H9 (cell line): Measurements from ENCODE around the gene ATP8A2. TPM values are rescaled to one million over a fixed set of nuclear protein-coding genes. Genes with fewer than 3 reads are reported as not detected.

Source experiments
- DNase-seq: peaks from one replicate; pipeline ENCODE4 v3.0.0-alpha.2; 2017
- H2AFZ ChIP-seq: one replicate; pipeline ENCODE4 v1.6.1; 2013; ENCODE audit warnings: mild to moderate bottlenecking, low read length, control low read depth, moderate library complexity
- H2AK5ac ChIP-seq: 2 replicates; pipeline ENCODE4 v1.6.1; 2013; ENCODE audit warnings: low read length, control low read depth, mixed read lengths; ENCODE audit not compliant: insufficient read length
- H2BK120ac ChIP-seq: one replicate; pipeline ENCODE4 v1.6.1; 2013; ENCODE audit warnings: low read depth, mild to moderate bottlenecking, low read length, control low read depth, inconsistent platforms; ENCODE audit not compliant: poor library complexity, severe bottlenecking
- H2BK12ac ChIP-seq: 2 replicates; pipeline ENCODE4 v1.6.1; 2013; ENCODE audit warnings: low read length, control low read depth, mixed read lengths, low read depth; ENCODE audit not compliant: insufficient read length
- H2BK15ac ChIP-seq: 2 replicates; pipeline ENCODE4 v1.6.1; 2013; ENCODE audit warnings: low read depth, low read length, control low read depth
- H2BK20ac ChIP-seq: one replicate; pipeline ENCODE4 v1.6.1; 2013; ENCODE audit warnings: low read depth, mild to moderate bottlenecking, low read length, control low read depth, inconsistent platforms; ENCODE audit not compliant: poor library complexity, severe bottlenecking
- H2BK5ac ChIP-seq: 2 replicates; pipeline ENCODE4 v1.6.1; 2013; ENCODE audit warnings: low read length, control low read depth, mixed read lengths; ENCODE audit not compliant: insufficient read length
- H3K14ac ChIP-seq: 2 replicates; pipeline ENCODE4 v1.6.1; 2013; ENCODE audit warnings: low read length, control low read depth; ENCODE audit not compliant: insufficient read depth
- H3K18ac ChIP-seq: 2 replicates; pipeline ENCODE4 v1.6.1; 2013; ENCODE audit warnings: low read depth, mild to moderate bottlenecking, mixed read lengths, low read length, control low read depth; ENCODE audit not compliant: insufficient read length
- H3K23ac ChIP-seq: 2 replicates; pipeline ENCODE4 v1.6.1; 2013; ENCODE audit warnings: low read length, control low read depth, mixed read lengths, low read depth; ENCODE audit not compliant: insufficient read length
- H3K23me2 ChIP-seq: 2 replicates; pipeline ENCODE4 v1.6.1; 2013; ENCODE audit warnings: low read depth, mild to moderate bottlenecking, mixed read lengths, low read length, control low read depth; ENCODE audit not compliant: insufficient read length, poor library complexity, severe bottlenecking
- H3K27ac ChIP-seq: 2 replicates; pipeline ENCODE4 v1.5.1; 2013; ENCODE audit warnings: low read length, control low read depth, mixed read lengths, low read depth; ENCODE audit not compliant: insufficient read length
- H3K27me3 ChIP-seq: 2 replicates; pipeline ENCODE4 v1.6.1; 2013; ENCODE audit warnings: low read length, control low read depth, inconsistent platforms; ENCODE audit not compliant: insufficient read depth
- H3K4ac ChIP-seq: 2 replicates; pipeline ENCODE4 v1.6.1; 2013; ENCODE audit warnings: low read depth, mild to moderate bottlenecking, control low read depth, inconsistent platforms, low read length, moderate library complexity
- H3K4me1 ChIP-seq: 2 replicates; pipeline ENCODE4 v1.6.1; 2013; ENCODE audit warnings: low read length, control low read depth, inconsistent platforms; ENCODE audit not compliant: insufficient read depth
- H3K4me2 ChIP-seq: 2 replicates; pipeline ENCODE4 v1.6.1; 2013; ENCODE audit warnings: low read length, control low read depth, mixed read lengths; ENCODE audit not compliant: insufficient read length, insufficient read depth
- H3K56ac ChIP-seq: 2 replicates; pipeline ENCODE4 v1.6.1; 2013; ENCODE audit warnings: low read depth, mild to moderate bottlenecking, mixed read lengths, low read length, control low read depth; ENCODE audit not compliant: insufficient read length
- H3K79me1 ChIP-seq: 2 replicates; pipeline ENCODE4 v1.6.1; 2013; ENCODE audit warnings: low read depth, mild to moderate bottlenecking, moderate library complexity, low read length, control low read depth, inconsistent platforms; ENCODE audit not compliant: insufficient read depth, poor library complexity, severe bottlenecking
- H3K79me2 ChIP-seq: 2 replicates; pipeline ENCODE4 v1.6.1; 2013; ENCODE audit warnings: low read length, control low read depth, inconsistent platforms; ENCODE audit not compliant: insufficient read depth
- H3K9ac ChIP-seq: 2 replicates; pipeline ENCODE4 v1.6.1; 2013; ENCODE audit warnings: low read length, control low read depth, mixed read lengths; ENCODE audit not compliant: insufficient read length; ENCODE audit errors: extremely low read depth
- H3K9me3 ChIP-seq: one replicate; pipeline ENCODE4 v1.6.1; 2013; ENCODE audit warnings: low read depth, low read length, inconsistent platforms; ENCODE audit not compliant: control insufficient read depth
- H3T11ph ChIP-seq: one replicate; pipeline ENCODE4 v1.6.1; 2013; ENCODE audit warnings: mild to moderate bottlenecking, low read length, control low read depth, inconsistent platforms
- H4K20me1 ChIP-seq: one replicate; pipeline ENCODE4 v1.6.1; 2013; ENCODE audit not compliant: control insufficient read depth, insufficient read length, insufficient read depth
- H4K5ac ChIP-seq: 2 replicates; pipeline ENCODE4 v1.6.1; 2013; ENCODE audit warnings: low read depth, mild to moderate bottlenecking, mixed read lengths, low read length, control low read depth; ENCODE audit not compliant: insufficient read length
- H4K8ac ChIP-seq: replicated peaks from 2 replicates; pipeline ENCODE4 v1.6.1; 2013; ENCODE audit warnings: low read length, control low read depth, mixed read lengths, low read depth; ENCODE audit not compliant: insufficient read length
- H4K91ac ChIP-seq: 2 replicates; pipeline ENCODE4 v1.6.1; 2013; ENCODE audit warnings: low read depth, mild to moderate bottlenecking, moderate library complexity, mixed read lengths, low read length, control low read depth; ENCODE audit not compliant: insufficient read length
- H3K27ac Mint-ChIP-seq, 3 experiments: 2 replicates in 2 of 3; 3 replicates in 1 of 3; pipeline ENCODE4 v1.8.0; 2020 to 2021; ENCODE audit warnings: mixed read lengths in 3 of 3, mild to moderate bottlenecking in 1 of 3, moderate library complexity in 1 of 3
- H3K27me3 Mint-ChIP-seq: 2 replicates; pipeline ENCODE4 v1.8.0; 2021; ENCODE audit warnings: low read depth, mild to moderate bottlenecking, moderate library complexity, mixed read lengths
- H3K36me3 Mint-ChIP-seq, 3 experiments: 2 replicates in 2 of 3; 3 replicates in 1 of 3; pipeline ENCODE4 v1.8.0; 2020 to 2021; ENCODE audit warnings: low read depth in 3 of 3, mixed read lengths in 3 of 3; ENCODE audit not compliant: insufficient read depth in 1 of 3
- H3K4me1 Mint-ChIP-seq, 2 experiments: 2 replicates each; pipeline ENCODE4 v1.8.0; 2020; ENCODE audit warnings: mixed read lengths in 2 of 2
- H3K4me3 Mint-ChIP-seq, 2 experiments: 2 replicates in 1 of 2; 3 replicates in 1 of 2; pipeline ENCODE4 v1.8.0; 2020 to 2021; ENCODE audit warnings: mild to moderate bottlenecking in 2 of 2, mixed read lengths in 2 of 2, moderate library complexity in 1 of 2
- H3K9me3 Mint-ChIP-seq, 2 experiments: 2 replicates in 1 of 2; 3 replicates in 1 of 2; pipeline ENCODE4 v1.8.0; 2020; ENCODE audit warnings: mild to moderate bottlenecking in 2 of 2, mixed read lengths in 2 of 2, moderate library complexity in 1 of 2
- WGBS: extraction: QIAGEN DNeasy Blood & Tissue Kit; methylation state at CpG from one replicate; pipeline ENCODE4 v1.1.7; 2013; ENCODE audit warnings: missing lambda C conversion rate, low lambda C conversion rate, mixed read lengths; ENCODE audit not compliant: insufficient read length; ENCODE audit errors: extremely low coverage; 5-methylcytosine and 5-hydroxymethylcytosine counted together
- total RNA-seq: library from RNA; stranded (reverse); gene quantifications from 2 replicates; pipeline ENCODE4 v1.2.1, GENCODE V29; 2021
- TF ChIP-seq, protein P1 (sequence below): fragments of 200-600 bp; sonication (generic); conservative IDR thresholded peaks from 3 replicates; pipeline ENCODE4 v1.8.0; 2021; ENCODE audit warnings: antibody characterized with exemption, mild to moderate bottlenecking

ATP8A2 gene
- total RNA-seq, 1 experiment from 2014 or later, result 18.2 TPM

DNA sequence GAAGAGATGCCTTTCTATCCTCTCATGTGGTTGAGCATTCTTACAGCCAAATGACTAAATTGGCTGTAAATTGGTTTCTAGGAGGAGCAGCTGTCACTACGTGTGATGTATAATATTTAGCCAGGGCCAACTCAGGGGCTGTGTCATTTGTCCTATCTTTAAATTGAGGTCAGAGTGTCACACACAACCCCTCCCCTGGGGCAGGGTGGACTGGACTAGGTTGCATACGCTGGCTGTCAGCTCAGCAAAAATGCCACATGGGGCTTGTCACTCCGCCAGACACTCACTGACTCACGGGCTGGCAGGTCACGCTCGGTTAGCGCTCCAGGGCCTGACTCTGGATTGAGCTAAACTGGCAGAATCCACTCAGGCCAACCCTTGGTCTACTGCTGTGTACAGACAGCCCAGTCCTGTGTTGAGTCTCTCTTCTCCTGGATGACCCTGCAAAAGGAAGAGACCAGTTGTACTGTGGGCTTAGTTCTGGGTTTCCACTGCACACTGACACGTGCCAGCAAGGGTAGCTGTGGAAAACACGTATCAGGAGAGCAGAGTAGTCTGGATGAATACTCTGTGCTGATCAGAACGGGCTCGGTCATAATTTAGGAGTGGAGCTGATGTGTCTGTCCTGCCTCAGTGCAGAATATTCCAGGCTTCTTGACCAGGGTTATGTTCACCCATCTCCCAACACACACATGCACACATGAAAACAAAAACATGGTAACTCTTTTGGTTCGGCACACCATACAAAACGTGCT lies 650.9 kb downstream of the ATP8A2 start:
- Histone ChIP-seq H3K9me3 (no peaks in the 10 kb centered on the region), H2BK120ac (no peak overlapping the region), H3K9ac (no peak overlapping the region), H3K27ac (no peak overlapping the region), H3K14ac (no peak overlapping the region; the same call in 1 of the 2 replicates), H2BK20ac (no peak overlapping the region), H2BK15ac (no peak overlapping the region), H2BK12ac (no peak overlapping the region), H3K27me3 (no peaks in the 10 kb centered on the region; the same call in 1 of the 2 replicates), H3K56ac (no peak overlapping the region), H3T11ph (no peak overlapping the region), H3K4me2 (no peak overlapping the region), H2AK5ac (no peak overlapping the region), H2AFZ (no peak overlapping the region), H4K8ac (no peak overlapping the region), H3K23ac (no peak overlapping the region), H3K23me2 (no peaks in the 10 kb centered on the region), H2BK5ac (no peak overlapping the region), H3K4ac (no peak overlapping the region), H3K79me1 (no peaks in the 10 kb centered on the region), H3K4me1 (peaks cover 6% of the 10 kb centered on the region; the same call in 1 of the 2 replicates), H4K91ac (no peak overlapping the region), H4K20me1 (no peaks in the 10 kb centered on the region), H4K5ac (no peak overlapping the region), H3K18ac (no peak overlapping the region), H3K79me2 (no peaks in the 10 kb centered on the region)
- Mint-ChIP-seq H3K4me3 (no peak overlapping the region), H3K9me3 (no peaks in the 10 kb centered on the region), H3K27ac (no peak overlapping the region), H3K4me1 (peaks cover 42 to 45% of the 10 kb centered on the region in 2 experiments), H3K36me3 (peaks cover 0 to 3% (median 0%) of the 10 kb centered on the region in 3 experiments; a peak in 1 of 7 replicates), H3K27me3 (peaks cover 6% of the 10 kb centered on the region)
- TF ChIP-seq, protein P1, sequence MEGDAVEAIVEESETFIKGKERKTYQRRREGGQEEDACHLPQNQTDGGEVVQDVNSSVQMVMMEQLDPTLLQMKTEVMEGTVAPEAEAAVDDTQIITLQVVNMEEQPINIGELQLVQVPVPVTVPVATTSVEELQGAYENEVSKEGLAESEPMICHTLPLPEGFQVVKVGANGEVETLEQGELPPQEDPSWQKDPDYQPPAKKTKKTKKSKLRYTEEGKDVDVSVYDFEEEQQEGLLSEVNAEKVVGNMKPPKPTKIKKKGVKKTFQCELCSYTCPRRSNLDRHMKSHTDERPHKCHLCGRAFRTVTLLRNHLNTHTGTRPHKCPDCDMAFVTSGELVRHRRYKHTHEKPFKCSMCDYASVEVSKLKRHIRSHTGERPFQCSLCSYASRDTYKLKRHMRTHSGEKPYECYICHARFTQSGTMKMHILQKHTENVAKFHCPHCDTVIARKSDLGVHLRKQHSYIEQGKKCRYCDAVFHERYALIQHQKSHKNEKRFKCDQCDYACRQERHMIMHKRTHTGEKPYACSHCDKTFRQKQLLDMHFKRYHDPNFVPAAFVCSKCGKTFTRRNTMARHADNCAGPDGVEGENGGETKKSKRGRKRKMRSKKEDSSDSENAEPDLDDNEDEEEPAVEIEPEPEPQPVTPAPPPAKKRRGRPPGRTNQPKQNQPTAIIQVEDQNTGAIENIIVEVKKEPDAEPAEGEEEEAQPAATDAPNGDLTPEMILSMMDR, result no peak
- no peak for DNase-seq
- no CpG with 5 or more reads among the region's 13 CpGs for WGBS
